Bronchial epithelial cell (primary cell): ENCODE measurements around the gene SNAPC5. TPM values are rescaled to one million over a fixed set of nuclear protein-coding genes. Genes with fewer than 3 reads are reported as not detected.
"Not testable (repeated sequence)": the region's sequence is repeated elsewhere in the genome, so short reads cannot be mapped to it uniquely, and the experiment has no call there.

Source experiments
- DNase-seq: peaks from one replicate; pipeline ENCODE4 v3.0.0-alpha.2; 2010; ENCODE audit warnings: low read depth
- FAIRE-seq: peaks from 2 replicates; lab custom pipeline; 2011; peaks lifted over from hg19 to GRCh38; lab: Jason Lieb, UNC
- H3K27me3 ChIP-seq: 2 replicates; pipeline ENCODE4 v1.5.1; 2011; ENCODE audit warnings: low read length; ENCODE audit not compliant: control insufficient read depth, insufficient read depth
- H3K36me3 ChIP-seq: 2 replicates; pipeline ENCODE4 v1.5.1; 2011; ENCODE audit warnings: low read length; ENCODE audit not compliant: control insufficient read depth, insufficient read depth
- H3K4me3 ChIP-seq: 2 replicates; pipeline ENCODE4 v1.5.1; 2011; ENCODE audit warnings: mild to moderate bottlenecking, low read depth, low read length, control low read depth
- total RNA-seq: library from RNA; depleted of rRNA; stranded (reverse); fragments of >200 nt; gene quantifications from 2 replicates; pipeline ENCODE4 v1.2.1, GENCODE V29; 2014
- TF ChIP-seq, protein P1 (sequence below): IDR thresholded peaks from 2 replicates; pipeline ENCODE4 v1.5.1; 2011; ENCODE audit warnings: mild to moderate bottlenecking, moderate library complexity, low read length, control low read depth, inconsistent platforms; ENCODE audit not compliant: insufficient read depth, severe bottlenecking

The SNAPC5 gene
- total RNA-seq, 1 donor from 2014 or later: 43.7 TPM

DNA sequence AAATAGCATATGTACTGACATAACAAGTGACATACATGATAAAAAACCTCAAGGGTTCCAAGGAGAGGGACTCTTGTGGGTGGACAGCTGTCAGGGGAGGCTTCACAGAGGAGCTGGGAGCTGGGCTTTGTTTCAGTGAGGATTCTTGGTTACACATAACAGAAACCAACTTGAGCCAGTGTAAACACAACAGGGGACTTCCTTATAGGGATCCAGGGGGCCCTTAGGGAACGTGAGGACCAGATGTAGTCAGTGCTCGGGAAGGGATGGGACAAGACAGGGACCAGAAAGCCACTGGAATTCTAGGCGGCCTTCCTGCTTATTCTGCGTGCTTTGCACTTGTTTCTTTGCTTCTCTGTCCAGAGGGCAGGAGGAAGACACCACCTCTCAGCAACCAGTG lies 34.9 kb downstream of the SNAPC5 start:
- H3K27me3 ChIP-seq: no peaks in the 10 kb centered on the region
- H3K36me3 ChIP-seq: peaks cover 2% of the 10 kb centered on the region
- FAIRE-seq (no peak), DNase-seq (no peak)
- H3K4me3 ChIP-seq: no peak overlapping the region
- TF ChIP-seq, protein P1, sequence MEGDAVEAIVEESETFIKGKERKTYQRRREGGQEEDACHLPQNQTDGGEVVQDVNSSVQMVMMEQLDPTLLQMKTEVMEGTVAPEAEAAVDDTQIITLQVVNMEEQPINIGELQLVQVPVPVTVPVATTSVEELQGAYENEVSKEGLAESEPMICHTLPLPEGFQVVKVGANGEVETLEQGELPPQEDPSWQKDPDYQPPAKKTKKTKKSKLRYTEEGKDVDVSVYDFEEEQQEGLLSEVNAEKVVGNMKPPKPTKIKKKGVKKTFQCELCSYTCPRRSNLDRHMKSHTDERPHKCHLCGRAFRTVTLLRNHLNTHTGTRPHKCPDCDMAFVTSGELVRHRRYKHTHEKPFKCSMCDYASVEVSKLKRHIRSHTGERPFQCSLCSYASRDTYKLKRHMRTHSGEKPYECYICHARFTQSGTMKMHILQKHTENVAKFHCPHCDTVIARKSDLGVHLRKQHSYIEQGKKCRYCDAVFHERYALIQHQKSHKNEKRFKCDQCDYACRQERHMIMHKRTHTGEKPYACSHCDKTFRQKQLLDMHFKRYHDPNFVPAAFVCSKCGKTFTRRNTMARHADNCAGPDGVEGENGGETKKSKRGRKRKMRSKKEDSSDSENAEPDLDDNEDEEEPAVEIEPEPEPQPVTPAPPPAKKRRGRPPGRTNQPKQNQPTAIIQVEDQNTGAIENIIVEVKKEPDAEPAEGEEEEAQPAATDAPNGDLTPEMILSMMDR: no peak

- FAIRE-seq: no peak
- TF ChIP-seq, protein P1: no peak
- Histone ChIP-seq H3K27me3 (no peaks in the 10 kb centered on the region), H3K36me3 (peaks cover 2% of the 10 kb centered on the region), H3K4me3 (no peak overlapping the region)
- peak; percentile 75 for DNase-seq
Observed at GRCh38 chr15:66461917-66462316, 35.6 kb downstream of the SNAPC5 start.

DNA sequence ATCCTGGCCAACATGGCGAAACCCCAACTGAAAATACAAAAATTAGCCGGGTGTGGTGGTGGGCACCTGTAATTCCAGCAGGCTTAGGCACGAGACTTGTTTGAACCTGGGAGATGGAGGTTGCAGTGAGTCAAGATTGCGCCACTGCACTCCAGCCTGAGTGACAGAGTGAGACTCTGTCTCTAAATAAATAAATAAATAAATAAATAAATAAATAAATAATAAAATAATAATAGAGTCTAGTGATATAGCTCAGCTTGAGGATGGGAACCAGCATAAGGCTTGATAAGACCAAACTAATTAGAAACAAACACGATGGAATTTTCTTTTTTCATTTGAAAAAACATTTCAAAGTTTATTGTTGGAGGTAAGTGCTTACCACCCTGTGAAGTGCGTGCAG lies 36.3 kb downstream of the SNAPC5 start:
- H3K36me3 ChIP-seq, H3K27me3 ChIP-seq, FAIRE-seq, H3K4me3 ChIP-seq: not testable (repeated sequence)
- peak; percentile 36 for DNase-seq

DNA sequence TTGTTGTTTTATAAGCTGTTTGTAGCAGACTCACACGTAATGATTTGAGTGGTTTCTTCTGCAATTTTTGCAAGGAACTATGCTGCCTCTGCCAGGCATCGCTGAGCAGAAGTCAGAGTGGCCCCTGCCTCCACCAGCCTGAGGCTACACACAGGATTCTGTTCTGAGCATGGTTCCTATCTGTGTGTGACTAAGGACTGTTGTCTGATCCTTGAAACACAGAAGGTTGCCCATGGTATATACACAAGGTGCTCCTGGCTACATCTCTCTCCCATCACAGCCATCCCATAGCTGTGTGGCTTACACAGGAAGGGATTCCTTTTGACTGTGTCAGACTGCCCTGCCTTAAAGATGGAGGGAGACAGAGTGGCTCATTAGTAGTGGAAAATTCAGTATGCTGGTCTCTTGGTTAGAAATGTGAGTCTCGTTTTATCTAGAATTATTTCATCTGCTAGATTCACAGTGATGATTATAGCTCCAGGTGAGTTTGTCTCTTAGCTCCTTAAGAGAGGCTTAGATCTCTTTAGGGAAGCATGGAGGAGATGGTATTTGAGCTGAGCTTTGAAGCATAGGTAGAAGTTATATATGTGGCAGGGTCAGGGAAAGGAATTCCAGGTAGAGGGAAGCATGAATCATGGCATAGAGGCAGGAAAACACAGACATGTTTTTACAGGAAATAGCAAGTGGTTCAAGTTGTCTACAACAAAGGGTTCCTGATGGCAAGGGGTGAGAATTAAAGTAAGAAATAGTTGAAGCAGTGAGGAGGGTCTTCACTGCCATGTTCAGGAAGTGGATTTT lies 37.5 kb downstream of the SNAPC5 start:
- FAIRE-seq: peak; percentile 43
- Histone ChIP-seq H3K27me3 (no peaks in the 10 kb centered on the region), H3K4me3 (no peak overlapping the region), H3K36me3 (peaks cover under 1% of the 10 kb centered on the region)
- TF ChIP-seq, protein P1: no peak
- peak; percentile 95 for DNase-seq

GRCh38 chr15:66456211-66456610 lies 41.4 kb downstream of the SNAPC5 start:
- no peaks in the 10 kb centered on the region for H3K27me3 ChIP-seq
- TF ChIP-seq, protein P1: no peak
- peak; percentile 26 for DNase-seq
- no peak for FAIRE-seq
- H3K36me3 ChIP-seq: peaks cover 1% of the 10 kb centered on the region
- no peak overlapping the region for H3K4me3 ChIP-seq

GRCh38 chr15:66454143-66454542 lies 43.4 kb downstream of the SNAPC5 start:
- no peak for FAIRE-seq
- TF ChIP-seq, protein P1: no peak
- Histone ChIP-seq H3K36me3 (peaks cover 1% of the 10 kb centered on the region), H3K4me3 (no peak overlapping the region), H3K27me3 (no peaks in the 10 kb centered on the region)
- DNase-seq: peak; percentile 50
